Measurements from ENCODE around the gene CEP128.

Gene CEP128

DNA sequence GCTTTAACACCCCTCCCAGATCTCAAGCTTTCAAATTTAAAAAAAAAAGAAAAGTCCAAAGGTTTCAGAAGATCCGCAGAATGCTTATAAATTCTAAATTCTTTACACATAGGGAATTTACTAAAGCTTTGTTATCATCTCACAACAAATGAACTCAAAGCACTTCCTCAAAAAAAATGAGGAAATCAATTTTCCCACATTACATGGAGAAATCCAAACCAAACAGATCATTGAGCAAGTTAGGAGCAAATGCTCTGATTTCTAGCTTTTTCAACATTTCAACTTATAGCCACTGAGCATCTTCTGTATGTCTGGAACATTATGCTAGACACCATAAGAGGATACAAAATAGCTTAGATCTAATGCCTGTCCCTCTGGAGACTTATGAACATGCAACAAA is 161.0 kb downstream of the CEP128 start:
- no peak for DNase-seq (ENCODE audit: low read depth in 2 of 3, low spot score in 1 of 3)

DNA sequence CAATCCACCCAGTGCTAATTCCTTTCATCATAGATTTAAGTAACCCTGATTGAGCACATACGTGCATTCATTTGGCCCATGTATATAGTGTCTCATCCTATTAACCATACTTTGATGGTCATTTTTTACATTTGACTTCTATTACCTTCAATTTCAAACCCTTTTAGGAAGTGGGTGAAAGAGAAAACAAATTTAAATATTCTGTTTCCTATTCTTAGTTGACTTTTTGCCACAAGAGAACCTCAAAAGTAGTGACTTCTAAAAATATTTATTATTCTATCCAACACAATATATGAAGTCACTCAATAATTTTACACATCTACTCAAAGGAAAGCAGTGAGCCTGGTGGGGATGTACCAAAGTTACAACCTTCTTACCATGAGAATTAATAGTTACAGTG is 164.9 kb downstream of the CEP128 start:
- no peak for DNase-seq (ENCODE audit: low read depth in 2 of 3, low spot score in 1 of 3)

DNA sequence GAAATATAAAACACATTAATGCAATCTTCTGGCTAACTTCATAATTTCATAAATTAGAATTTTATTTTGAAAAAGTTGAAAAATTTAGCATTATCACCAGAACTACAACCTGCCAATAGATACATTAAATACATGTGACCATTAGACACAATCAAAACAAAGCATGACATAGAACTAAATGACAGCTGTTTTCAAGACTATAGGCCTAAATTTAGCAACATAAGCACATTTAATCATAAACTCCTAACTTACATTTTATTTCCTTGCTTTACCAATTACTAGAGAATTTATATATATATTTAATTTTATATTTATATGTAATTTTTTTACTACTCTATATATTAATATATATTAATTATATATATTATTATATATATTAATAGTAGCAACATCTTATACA is 165.4 kb downstream of the CEP128 start:
- no peak for DNase-seq (ENCODE audit: low read depth in 2 of 3, low spot score in 1 of 3)

DNA sequence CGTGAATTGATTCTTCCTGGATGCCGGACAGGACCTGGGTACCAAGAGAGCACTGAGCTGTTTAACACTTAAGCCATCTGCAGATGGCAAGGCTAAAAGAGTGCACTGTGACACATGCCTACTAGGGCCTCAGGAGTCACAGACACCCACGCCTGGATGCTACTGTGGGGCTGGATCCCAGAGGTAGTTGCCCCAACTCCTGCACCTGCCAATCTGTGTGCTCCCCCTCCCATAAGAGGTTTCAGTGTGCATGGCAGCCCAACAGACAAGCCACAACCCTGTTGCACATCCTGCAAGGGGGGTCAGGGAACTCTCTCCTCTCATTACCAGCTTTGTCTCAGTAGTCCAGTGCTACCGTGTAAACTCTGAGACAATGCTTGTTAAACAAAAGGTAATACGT is 169.0 kb downstream of the CEP128 start:
- no peak for DNase-seq (ENCODE audit: low read depth in 2 of 3, low spot score in 1 of 3)

DNA sequence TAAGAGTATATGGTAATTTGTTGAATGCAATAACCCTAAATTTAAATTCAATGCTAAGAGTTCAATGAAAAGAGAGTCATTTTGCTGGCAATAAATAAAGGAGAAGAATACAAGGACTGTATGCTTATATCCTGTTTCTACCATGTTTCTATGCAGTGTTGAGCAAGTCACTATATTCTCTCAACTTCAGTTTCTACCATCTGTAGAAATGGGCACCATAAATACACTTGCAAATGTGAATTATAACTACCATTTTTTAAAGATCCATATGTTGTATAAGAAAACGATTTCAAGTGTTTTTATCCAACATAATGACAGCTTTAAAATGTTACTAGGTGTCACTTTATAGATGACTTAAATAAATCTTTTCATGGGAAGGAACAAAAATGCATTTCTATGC is 170.3 kb downstream of the CEP128 start:
- DNase-seq (ENCODE audit: low read depth in 2 of 3, low spot score in 1 of 3) = no peak

DNA sequence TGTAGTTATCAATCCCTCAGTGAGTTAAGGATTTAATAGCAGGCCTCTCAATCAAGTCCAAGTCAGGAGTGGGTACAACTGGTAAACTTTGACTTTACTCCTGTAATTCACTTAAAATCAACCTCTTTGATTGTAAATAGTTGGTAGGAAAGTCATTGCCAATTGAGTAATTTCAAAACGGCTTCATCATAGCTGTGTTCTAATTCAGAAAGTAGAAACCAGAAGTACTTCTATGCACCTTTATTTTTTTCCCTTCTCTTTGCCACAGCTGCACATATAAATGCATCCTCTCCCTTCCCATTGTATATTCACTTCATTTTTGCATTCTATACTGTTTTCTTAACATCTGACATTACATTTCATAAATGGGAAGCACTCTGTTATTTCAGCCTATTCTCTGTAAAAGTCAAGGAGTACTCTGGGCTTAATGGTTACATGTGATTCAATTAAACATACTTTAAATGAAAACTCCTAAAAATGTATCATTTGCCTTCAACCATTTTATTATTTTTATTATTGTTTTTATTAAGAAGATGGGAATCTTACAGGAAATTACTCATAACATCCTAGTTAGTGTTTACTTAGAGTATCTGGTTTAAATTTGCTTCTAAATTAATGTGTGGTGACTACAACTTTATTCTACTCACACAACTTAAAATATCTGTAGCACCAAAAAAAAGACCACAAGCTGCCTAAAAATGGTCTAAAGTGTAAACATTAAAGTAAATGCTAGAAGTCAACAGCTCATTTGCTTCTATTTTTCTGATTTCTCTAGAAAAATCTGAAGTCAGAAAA is 171.2 kb downstream of the CEP128 start:
- no peak for DNase-seq (ENCODE audit: low read depth in 2 of 3, low spot score in 1 of 3)

DNA sequence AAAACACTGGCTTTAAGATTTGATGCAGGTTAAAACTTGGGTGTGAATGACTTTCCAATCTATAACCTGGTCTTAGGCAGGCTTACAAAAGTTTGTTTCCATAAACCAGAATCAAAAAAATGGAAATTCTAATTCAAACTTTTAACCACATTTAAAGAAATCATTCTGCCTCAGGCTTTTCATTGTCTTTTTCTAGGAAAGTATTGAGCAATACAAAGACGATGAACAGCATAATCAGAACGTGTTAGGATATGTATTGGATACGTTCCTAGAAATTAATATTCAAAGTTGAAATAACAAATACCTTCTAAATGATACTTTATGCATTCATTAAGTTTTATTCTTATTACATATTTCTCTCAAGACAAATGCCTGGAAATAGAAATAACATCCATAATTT is 172.9 kb downstream of the CEP128 start:
- DNase-seq (ENCODE audit: low read depth in 2 of 3, low spot score in 1 of 3) = no peak

DNA sequence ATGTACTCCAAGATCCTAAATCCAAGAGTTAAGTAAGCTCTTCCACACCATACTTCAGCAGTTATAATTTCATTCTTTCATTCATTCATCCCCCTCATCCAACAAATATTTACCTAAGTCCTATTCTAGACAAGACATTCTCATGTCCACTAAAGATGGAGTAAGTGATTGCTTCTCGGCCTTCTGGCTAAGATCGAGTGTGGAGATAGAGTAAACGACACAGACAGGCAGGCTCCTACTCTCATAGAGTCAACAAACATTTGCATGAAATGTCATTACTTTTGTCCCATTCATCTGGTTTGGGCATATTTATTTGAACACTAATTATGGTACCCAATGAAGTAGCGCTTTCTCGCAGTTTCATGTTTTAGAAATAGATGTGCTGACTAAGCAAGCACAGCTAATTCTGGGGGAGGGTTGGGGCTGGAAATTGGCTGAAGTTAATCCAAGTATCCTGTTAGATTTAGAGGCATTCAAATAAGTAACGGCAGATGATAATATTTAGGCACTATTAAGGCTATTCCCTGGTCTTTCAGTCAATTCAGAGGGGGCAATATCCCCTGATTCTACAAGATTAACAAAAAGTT is 176.5 kb downstream of the CEP128 start:
- DNase-seq (ENCODE audit: low read depth in 2 of 3, low spot score in 1 of 3) = no peak

DNA sequence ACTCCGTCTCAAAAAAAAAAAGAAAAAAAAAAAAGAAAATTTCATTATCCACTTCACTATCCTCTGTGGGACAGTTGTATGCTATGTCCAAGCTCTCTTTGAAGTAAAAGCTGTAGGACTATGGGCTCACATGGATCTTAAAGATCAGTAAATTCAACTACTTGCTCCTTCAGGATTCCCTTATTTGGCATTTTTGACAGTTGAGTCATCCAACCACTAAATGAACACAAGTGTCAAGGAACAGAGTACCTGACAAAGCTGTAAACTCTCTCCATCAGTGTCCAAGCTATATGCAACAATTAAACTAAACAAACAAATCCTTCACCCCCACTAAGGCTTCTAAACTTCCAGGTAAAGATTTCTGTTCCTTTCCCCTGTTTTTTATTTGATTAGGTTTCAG is 177.0 kb downstream of the CEP128 start:
- DNase-seq (ENCODE audit: low read depth in 2 of 3, low spot score in 1 of 3) = no peak

DNA sequence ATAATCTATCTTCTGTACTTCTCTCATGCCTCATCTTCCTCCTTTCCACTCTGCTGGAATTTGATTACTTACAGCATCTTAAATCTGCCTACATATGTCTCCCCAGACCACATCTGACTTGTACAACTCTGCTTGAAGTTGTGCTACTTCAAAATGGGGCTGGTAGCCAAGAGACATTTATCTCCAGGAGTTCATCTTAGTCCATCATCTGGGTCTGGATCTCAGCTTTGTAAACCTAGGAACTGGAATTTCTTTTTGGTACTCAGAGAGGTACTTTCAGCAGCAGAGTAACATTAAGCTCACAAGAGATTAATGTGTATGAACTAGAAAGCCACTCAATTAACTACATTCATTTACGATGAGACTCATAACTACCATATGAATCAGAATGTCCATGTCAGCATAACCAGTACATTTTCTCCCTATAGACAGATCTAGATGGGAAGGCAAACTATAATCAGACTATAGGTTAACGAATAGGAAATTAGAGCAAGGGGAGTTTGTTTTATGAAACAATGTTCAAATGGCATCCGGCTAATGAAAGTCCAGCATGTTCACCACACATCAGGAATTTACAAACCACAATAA is 178.8 kb downstream of the CEP128 start:
- DNase-seq (ENCODE audit: low read depth in 2 of 3, low spot score in 1 of 3) = no peak

DNA sequence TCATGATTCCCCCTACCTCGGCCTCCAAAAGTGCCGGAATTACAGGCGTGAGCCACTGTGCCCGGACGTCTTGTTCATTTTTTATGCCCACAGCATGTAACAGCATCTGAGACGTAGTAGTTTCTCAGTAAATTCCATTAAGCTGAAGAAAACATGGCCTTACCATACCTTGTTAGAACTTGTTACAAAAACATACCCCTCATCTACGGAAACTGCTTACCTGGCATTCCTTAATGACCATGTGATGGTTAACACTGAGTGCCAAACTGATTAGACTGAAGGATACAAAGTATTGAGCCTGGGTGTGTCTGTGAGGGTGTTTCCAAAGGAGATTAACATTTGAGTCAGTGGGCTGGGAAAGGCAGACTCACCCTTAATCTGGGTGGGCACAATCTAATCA is 186.8 kb downstream of the CEP128 start:
- DNase-seq (ENCODE audit: low read depth in 2 of 3, low spot score in 1 of 3) = no peak

DNA sequence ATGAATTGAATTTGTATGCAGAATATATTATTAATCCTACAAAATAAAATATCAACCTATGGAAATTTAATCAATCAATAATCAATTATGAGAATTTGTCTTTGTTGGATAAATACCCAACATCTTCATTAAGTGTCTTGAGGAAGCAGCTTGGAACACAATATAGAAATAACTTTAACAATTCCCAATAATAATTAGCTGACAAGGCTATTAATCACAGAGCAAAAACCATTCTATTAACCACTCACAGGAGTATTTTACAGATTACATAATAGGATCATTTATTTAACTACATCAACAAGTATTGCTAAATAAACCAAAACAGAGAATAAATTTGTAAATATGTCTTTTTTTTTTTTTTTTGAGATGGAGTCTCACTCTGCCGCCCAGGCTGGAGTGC is 190.3 kb downstream of the CEP128 start:
- DNase-seq (ENCODE audit: low read depth in 2 of 3, low spot score in 1 of 3) = no peak

DNA sequence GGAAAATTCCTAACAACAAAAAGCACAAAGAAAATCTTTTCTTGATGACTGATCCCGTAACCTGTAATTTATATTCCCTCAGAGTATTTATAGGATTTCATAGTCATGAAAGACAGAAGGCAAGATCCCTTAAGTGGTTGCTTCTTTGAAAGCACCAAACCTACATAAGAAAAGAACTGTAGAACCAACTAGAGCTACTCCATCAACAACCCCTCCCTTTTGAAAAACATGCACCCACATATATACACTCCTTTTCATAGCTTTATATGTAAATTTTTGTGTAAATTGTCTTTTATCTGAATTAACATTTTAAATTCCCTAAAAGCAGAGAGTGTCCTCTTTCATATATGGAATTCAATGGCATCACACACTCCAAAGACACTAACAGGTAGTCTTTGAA is 215.3 kb downstream of the CEP128 start:
- no peak for DNase-seq (ENCODE audit: low read depth in 2 of 3, low spot score in 1 of 3)

DNA sequence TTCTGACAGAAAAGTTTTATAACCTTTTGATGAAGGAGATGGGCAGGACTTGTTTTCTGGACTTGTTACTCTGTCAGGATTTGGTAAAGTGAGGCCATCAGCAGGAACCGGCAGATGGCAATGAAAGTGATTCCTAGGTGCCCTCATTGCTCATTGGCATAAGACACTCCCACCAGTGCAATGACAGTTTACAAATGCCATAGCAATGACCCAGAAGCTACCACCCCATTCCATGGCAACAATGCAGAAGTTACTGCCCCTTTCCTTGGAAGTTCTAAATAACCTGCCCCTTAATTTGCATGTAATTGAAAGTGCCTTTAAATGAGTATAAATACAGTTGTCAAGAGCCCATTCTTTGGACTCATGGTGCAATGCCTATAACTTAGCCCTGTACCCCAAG is 222.6 kb downstream of the CEP128 start:
- DNase-seq (ENCODE audit: low read depth in 2 of 3, low spot score in 1 of 3) = no peak

DNA sequence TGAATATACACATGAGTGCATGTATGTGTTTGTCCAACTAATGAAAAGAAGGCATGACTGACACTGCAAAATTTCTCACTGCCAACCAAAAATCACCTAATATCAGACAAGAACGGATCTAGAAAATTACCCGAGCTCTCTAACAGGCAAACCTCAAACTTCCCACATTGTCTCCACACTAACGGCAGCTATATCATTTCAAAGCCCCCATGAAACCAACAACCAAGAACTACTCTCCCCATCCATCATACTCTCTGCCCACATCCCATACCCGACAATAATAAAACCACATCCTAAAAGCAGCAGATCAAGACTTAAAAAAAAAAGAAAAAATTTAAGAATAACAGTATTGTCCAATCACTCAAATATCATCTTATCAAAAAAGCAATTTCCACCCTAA is 227.1 kb downstream of the CEP128 start:
- DNase-seq (ENCODE audit: low read depth in 2 of 3, low spot score in 1 of 3) = no peak

DNA sequence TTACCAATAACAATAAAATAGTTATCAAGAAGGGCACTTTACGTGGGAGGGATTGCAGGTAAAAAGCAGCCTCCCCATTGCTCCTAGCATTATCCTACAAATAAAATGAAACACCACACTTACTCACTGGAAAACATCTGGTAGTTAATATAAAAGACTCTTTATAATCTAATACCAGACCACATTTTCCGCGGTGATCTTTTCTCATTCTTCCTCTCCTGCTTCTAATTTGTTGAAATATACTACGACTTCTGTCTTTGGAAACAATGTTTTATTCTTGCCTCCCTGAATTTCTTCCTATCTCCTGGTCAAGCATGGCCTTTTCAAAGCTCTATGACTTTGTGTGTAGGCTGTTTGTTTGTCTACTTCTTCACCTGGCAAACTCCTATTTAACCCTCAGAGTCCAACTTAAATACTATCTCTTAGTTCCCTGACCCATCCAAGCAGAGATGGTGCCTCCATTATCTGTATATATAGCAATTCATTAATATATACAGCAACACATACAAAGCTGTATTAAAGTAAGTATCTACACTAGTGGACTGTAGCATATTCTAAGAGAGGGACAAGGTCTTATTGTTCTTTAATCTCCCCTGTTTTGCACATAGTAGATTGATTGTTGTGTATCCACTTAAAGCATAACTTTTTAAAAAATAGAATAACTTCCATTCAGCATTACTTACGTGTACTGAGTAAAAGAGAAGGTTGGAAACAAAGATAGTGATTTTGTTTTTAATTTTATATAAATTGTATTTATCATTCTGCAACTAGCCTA is 228.3 kb downstream of the CEP128 start:
- DNase-seq (ENCODE audit: low read depth in 2 of 3, low spot score in 1 of 3) = no peak

DNA sequence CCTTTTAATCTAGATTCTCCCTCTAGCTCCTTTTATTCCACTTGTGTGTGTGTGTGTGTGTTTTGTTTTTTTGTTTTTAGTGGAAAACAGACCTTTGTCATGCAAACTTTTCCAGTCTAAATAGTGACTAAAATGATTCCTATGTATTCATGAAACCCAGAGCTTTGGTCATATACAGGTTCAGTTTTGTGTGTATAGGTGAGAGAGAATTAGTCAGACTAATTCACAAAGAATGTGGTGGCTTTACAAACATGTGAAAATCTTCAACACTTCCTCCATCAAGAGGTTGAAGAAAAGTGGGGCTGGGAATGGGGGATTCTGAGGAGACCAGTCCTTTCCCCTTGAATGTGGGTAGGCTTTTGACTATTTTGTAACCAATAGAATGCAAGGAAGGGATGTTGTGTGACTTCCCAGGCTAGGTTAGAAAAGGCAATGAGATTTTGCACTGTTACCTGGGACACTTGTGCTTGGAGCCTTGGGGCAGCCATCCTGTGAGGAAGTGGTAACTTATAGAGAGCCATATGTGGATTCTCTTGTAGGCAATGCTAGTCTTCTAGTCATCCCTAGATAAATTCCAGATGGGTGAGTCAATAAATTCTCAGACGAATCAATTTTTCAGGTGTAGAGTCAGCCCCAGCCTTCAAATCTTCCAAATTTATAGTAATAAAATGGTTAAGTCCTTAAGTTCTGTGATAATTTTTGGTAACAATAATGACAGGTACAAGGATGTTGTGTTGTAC is 236.1 kb downstream of the CEP128 start:
- DNase-seq (ENCODE audit: low read depth in 2 of 3, low spot score in 1 of 3) = no peak

DNA sequence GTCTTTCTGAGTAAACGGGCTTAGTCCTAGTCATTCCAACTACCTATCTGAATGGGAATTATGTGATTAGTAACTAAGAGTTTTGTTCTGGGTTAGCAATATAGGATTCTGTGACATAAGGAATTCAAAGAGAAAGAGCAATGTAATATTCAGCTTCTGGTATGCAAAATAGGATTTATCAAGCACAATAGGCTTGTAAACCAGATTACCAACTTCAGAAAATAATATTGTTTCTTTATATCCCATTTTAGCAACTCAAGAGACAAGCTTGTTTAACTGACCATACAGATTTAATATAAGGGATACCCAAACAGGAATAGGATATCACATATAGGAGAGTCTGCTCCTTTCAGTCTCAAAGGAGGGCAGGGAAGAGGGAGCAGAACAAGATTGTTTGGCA is 240.9 kb downstream of the CEP128 start:
- no peak for DNase-seq (ENCODE audit: low read depth in 2 of 3, low spot score in 1 of 3)

DNA sequence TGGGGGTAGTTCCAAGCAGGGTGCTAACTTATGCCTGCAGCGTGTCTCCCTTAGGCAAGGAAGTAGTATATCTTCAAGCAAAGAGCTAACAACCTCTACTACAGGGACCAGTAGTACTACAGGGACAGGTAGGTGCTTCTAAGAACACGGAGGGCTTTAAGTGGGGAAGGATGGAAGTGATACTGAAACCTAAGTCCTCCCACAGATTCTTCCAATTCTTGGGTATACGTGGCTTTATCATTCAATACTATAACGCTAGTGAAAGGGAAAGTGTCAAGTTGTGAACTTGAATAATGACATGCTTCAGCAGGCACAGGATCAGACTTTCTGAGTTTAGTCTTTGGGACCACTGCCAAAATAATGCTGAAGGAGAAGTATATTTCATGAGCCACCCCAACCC is 241.7 kb downstream of the CEP128 start:
- DNase-seq (ENCODE audit: low read depth in 2 of 3, low spot score in 1 of 3) = no peak

DNA sequence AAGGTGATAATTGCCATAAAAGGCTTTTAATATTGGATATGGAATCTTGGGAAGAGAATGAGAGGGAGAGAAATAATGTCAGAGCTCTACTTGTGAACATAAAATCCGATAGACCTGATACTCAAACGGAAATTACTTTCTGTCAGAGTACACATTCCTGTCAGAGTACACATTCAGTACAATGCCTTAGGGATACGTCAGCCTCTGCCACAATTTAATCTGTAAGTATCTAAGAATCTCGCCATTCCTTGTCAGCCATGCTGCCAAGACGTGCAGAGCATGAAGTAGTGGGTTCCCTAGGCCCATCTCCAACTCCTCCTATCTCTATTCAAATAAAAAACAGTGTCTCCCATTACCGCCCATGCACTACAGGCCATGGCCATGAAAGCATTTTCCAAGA is 242.6 kb downstream of the CEP128 start:
- no peak for DNase-seq (ENCODE audit: low read depth in 2 of 3, low spot score in 1 of 3)

DNA sequence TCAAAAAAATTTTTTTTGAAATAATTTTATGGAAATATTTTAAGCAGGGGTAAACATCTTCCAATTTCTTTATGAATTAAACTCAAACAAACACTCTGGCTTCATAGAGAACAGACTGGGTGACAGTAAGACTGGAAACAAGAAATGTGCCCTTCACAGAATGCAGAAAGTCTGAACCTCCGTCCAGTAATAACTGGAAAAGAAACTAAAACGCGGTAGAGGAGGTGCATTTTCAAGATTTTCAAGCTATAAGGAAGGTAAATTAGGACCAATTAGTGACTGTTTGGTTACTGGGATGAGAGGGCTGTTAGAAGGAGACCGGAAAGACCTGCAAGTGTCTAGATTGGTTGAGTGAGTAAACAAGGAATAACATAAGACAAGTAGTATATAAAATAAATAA is 245.7 kb downstream of the CEP128 start:
- no peak for DNase-seq (ENCODE audit: low read depth in 2 of 3, low spot score in 1 of 3)
